ENCODE results near the gene BTLA. TPM values are rescaled to one million over a fixed set of nuclear protein-coding genes. Genes with fewer than 3 reads are reported as not detected.
"Not testable (repeated sequence)": the region's sequence is repeated elsewhere in the genome, so short reads cannot be mapped to it uniquely, and the experiment has no call there.

The BTLA gene
- polyA plus RNA-seq, 4 donors, result 0.27 to 0.67 (median 0.52) TPM

- H3K4me3 ChIP-seq (ENCODE audit: low read depth in 1 of 3, low read length in 3 of 3), result peak overlapping the region in 2 of 3 donors; percentile 9 to 41
- no peak for DNase-seq
- FAIRE-seq, result no peak
- WGBS, 3 donors, result 77 to 90% (median 78%) methylated on average over 11 of the region's 11 CpGs
- no peaks in the 10 kb centered on the region for H3K4me1 ChIP-seq (ENCODE audit: control insufficient read depth in 3 of 3, insufficient read depth in 2 of 3, low read depth in 1 of 3, low read length in 2 of 3)
- H3K36me3 ChIP-seq (ENCODE audit: control insufficient read depth in 3 of 3, insufficient read depth in 2 of 3, low read depth in 1 of 3, low read length in 3 of 3), result no peaks in the 10 kb centered on the region
- no peaks in the 10 kb centered on the region for H3K27me3 ChIP-seq (ENCODE audit: control insufficient read depth in 3 of 3, insufficient read depth in 3 of 3, low read length in 3 of 3)
- no peaks in the 10 kb centered on the region for H3K9me3 ChIP-seq (ENCODE audit: control insufficient read depth in 2 of 2, insufficient read depth in 1 of 2, low read depth in 1 of 2, low read length in 1 of 2)
- H3K27ac ChIP-seq (ENCODE audit: low read depth in 1 of 3, low read length in 2 of 3), result no peak overlapping the region
Observed at GRCh38 chr3:112497897-112498548, 1.2 kb downstream of the BTLA start.

GRCh38 chr3:112496366-112497067 lies 2.8 kb downstream of the BTLA start:
- 76 to 89% (median 79%) methylated on average over 5 of the region's 5 CpGs for WGBS, 3 donors
- Histone ChIP-seq H3K4me1 (ENCODE audit: control insufficient read depth in 3 of 3, insufficient read depth in 2 of 3, low read depth in 1 of 3, low read length in 2 of 3) (no peaks in the 10 kb centered on the region), H3K36me3 (ENCODE audit: control insufficient read depth in 3 of 3, insufficient read depth in 2 of 3, low read depth in 1 of 3, low read length in 3 of 3) (no peaks in the 10 kb centered on the region), H3K27ac (ENCODE audit: low read depth in 1 of 3, low read length in 2 of 3) (no peak overlapping the region), H3K27me3 (ENCODE audit: control insufficient read depth in 3 of 3, insufficient read depth in 3 of 3, low read length in 3 of 3) (no peaks in the 10 kb centered on the region), H3K9me3 (ENCODE audit: control insufficient read depth in 2 of 2, insufficient read depth in 1 of 2, low read depth in 1 of 2, low read length in 1 of 2) (no peaks in the 10 kb centered on the region), H3K4me3 (ENCODE audit: low read depth in 1 of 3, low read length in 3 of 3) (peak overlapping the region in 1 of 3 donors; percentile 6)
- no peak for FAIRE-seq
- DNase-seq, result no peak

- 91 to 93% (median 93%) methylated on average over 3 of the region's 3 CpGs for WGBS, 3 donors
- H3K4me1 ChIP-seq (ENCODE audit: control insufficient read depth in 3 of 3, insufficient read depth in 2 of 3, low read depth in 1 of 3, low read length in 2 of 3); H3K27me3 ChIP-seq (ENCODE audit: control insufficient read depth in 3 of 3, insufficient read depth in 3 of 3, low read length in 3 of 3); H3K9me3 ChIP-seq (ENCODE audit: control insufficient read depth in 2 of 2, insufficient read depth in 1 of 2, low read depth in 1 of 2, low read length in 1 of 2); DNase-seq; H3K36me3 ChIP-seq (ENCODE audit: control insufficient read depth in 3 of 3, insufficient read depth in 2 of 3, low read depth in 1 of 3, low read length in 3 of 3); FAIRE-seq; H3K4me3 ChIP-seq (ENCODE audit: low read depth in 1 of 3, low read length in 3 of 3); H3K27ac ChIP-seq (ENCODE audit: low read depth in 1 of 3, low read length in 2 of 3): not testable (repeated sequence)
Observed at GRCh38 chr3:112494448-112494767, 4.9 kb downstream of the BTLA start.

GRCh38 chr3:112492124-112492523 lies 7.1 kb downstream of the BTLA start:
- H3K9me3 ChIP-seq (ENCODE audit: control insufficient read depth in 2 of 2, insufficient read depth in 1 of 2, low read depth in 1 of 2, low read length in 1 of 2), result no peaks in the 10 kb centered on the region
- no peaks in the 10 kb centered on the region for H3K27me3 ChIP-seq (ENCODE audit: control insufficient read depth in 3 of 3, insufficient read depth in 3 of 3, low read length in 3 of 3)
- no peak for DNase-seq
- H3K4me1 ChIP-seq (ENCODE audit: control insufficient read depth in 3 of 3, insufficient read depth in 2 of 3, low read depth in 1 of 3, low read length in 2 of 3), result no peaks in the 10 kb centered on the region
- FAIRE-seq, result no peak
- WGBS, 3 donors, result 90 to 98% (median 95%) methylated on average over 1 of the region's 1 CpG
- H3K4me3 ChIP-seq (ENCODE audit: low read depth in 1 of 3, low read length in 3 of 3), result no peak overlapping the region
- H3K36me3 ChIP-seq (ENCODE audit: control insufficient read depth in 3 of 3, insufficient read depth in 2 of 3, low read depth in 1 of 3, low read length in 3 of 3), result no peaks in the 10 kb centered on the region
- H3K27ac ChIP-seq (ENCODE audit: low read depth in 1 of 3, low read length in 2 of 3), result no peak overlapping the region

GRCh38 chr3:112491373-112491772 lies 7.9 kb downstream of the BTLA start:
- no peak overlapping the region for H3K27ac ChIP-seq (ENCODE audit: low read depth in 1 of 3, low read length in 2 of 3)
- H3K9me3 ChIP-seq (ENCODE audit: control insufficient read depth in 2 of 2, insufficient read depth in 1 of 2, low read depth in 1 of 2, low read length in 1 of 2), result no peaks in the 10 kb centered on the region
- H3K4me3 ChIP-seq (ENCODE audit: low read depth in 1 of 3, low read length in 3 of 3), result no peak overlapping the region
- H3K4me1 ChIP-seq (ENCODE audit: control insufficient read depth in 3 of 3, insufficient read depth in 2 of 3, low read depth in 1 of 3, low read length in 2 of 3), result no peaks in the 10 kb centered on the region
- H3K27me3 ChIP-seq (ENCODE audit: control insufficient read depth in 3 of 3, insufficient read depth in 3 of 3, low read length in 3 of 3), result no peaks in the 10 kb centered on the region
- DNase-seq, result peak; percentile 37 to 80
- FAIRE-seq, result no peak
- no peaks in the 10 kb centered on the region for H3K36me3 ChIP-seq (ENCODE audit: control insufficient read depth in 3 of 3, insufficient read depth in 2 of 3, low read depth in 1 of 3, low read length in 3 of 3)

- 74 to 88% (median 78%) methylated on average over 4 of the region's 4 CpGs for WGBS, 3 donors
- no peaks in the 10 kb centered on the region for H3K4me1 ChIP-seq (ENCODE audit: control insufficient read depth in 3 of 3, insufficient read depth in 2 of 3, low read depth in 1 of 3, low read length in 2 of 3)
- H3K36me3 ChIP-seq (ENCODE audit: control insufficient read depth in 3 of 3, insufficient read depth in 2 of 3, low read depth in 1 of 3, low read length in 3 of 3), result no peaks in the 10 kb centered on the region
- H3K27me3 ChIP-seq (ENCODE audit: control insufficient read depth in 3 of 3, insufficient read depth in 3 of 3, low read length in 3 of 3), result no peaks in the 10 kb centered on the region
- DNase-seq, result no peak
- H3K9me3 ChIP-seq (ENCODE audit: control insufficient read depth in 2 of 2, insufficient read depth in 1 of 2, low read depth in 1 of 2, low read length in 1 of 2), result no peaks in the 10 kb centered on the region
- FAIRE-seq, result no peak
- no peak overlapping the region for H3K4me3 ChIP-seq (ENCODE audit: low read depth in 1 of 3, low read length in 3 of 3)
- H3K27ac ChIP-seq (ENCODE audit: low read depth in 1 of 3, low read length in 2 of 3), result no peak overlapping the region
Observed at GRCh38 chr3:112489674-112490479, 9.4 kb downstream of the BTLA start.

- H3K9me3 ChIP-seq (ENCODE audit: control insufficient read depth in 2 of 2, insufficient read depth in 1 of 2, low read depth in 1 of 2, low read length in 1 of 2), result no peaks in the 10 kb centered on the region
- no peak overlapping the region for H3K4me3 ChIP-seq (ENCODE audit: low read depth in 1 of 3, low read length in 3 of 3)
- FAIRE-seq (no peak), DNase-seq (no peak)
- H3K4me1 ChIP-seq (ENCODE audit: control insufficient read depth in 3 of 3, insufficient read depth in 2 of 3, low read depth in 1 of 3, low read length in 2 of 3), result no peaks in the 10 kb centered on the region
- H3K27me3 ChIP-seq (ENCODE audit: control insufficient read depth in 3 of 3, insufficient read depth in 3 of 3, low read length in 3 of 3), result no peaks in the 10 kb centered on the region
- 85 to 88% (median 86%) methylated on average over 7 of the region's 7 CpGs for WGBS, 3 donors
- no peak overlapping the region for H3K27ac ChIP-seq (ENCODE audit: low read depth in 1 of 3, low read length in 2 of 3)
- no peaks in the 10 kb centered on the region for H3K36me3 ChIP-seq (ENCODE audit: control insufficient read depth in 3 of 3, insufficient read depth in 2 of 3, low read depth in 1 of 3, low read length in 3 of 3)
Observed at GRCh38 chr3:112486811-112487505, 12.3 kb downstream of the BTLA start.

GRCh38 chr3:112484352-112484751 lies 14.9 kb downstream of the BTLA start:
- 88 to 98% (median 90%) methylated on average over 4 of the region's 4 CpGs for whole genome bisulfite sequencing, 3 donors
- FAIRE-seq (no peak), DNase-seq (no peak)
- Histone ChIP-seq H3K27me3 (ENCODE audit: control insufficient read depth in 3 of 3, insufficient read depth in 3 of 3, low read length in 3 of 3) (no peaks in the 10 kb centered on the region), H3K4me3 (ENCODE audit: low read depth in 1 of 3, low read length in 3 of 3) (no peak overlapping the region), H3K4me1 (ENCODE audit: control insufficient read depth in 3 of 3, insufficient read depth in 2 of 3, low read depth in 1 of 3, low read length in 2 of 3) (no peaks in the 10 kb centered on the region), H3K36me3 (ENCODE audit: control insufficient read depth in 3 of 3, insufficient read depth in 2 of 3, low read depth in 1 of 3, low read length in 3 of 3) (no peaks in the 10 kb centered on the region), H3K9me3 (ENCODE audit: control insufficient read depth in 2 of 2, insufficient read depth in 1 of 2, low read depth in 1 of 2, low read length in 1 of 2) (no peaks in the 10 kb centered on the region), H3K27ac (ENCODE audit: low read depth in 1 of 3, low read length in 2 of 3) (no peak overlapping the region)
